Stimulated activated CD4-positive, alpha-beta T cell treated with anti-CD3 and anti-CD28 coated beads, Interleukin-12 subunit alpha, Interleukin-12 subunit beta, amount 100 ng/mL, for 4 hours (primary cell): ENCODE data around the gene SPAG9.
"Not testable (repeated sequence)": the region's sequence is repeated elsewhere in the genome, so short reads cannot be mapped to it uniquely, and the experiment has no call there.

Source experiments
- DNase-seq: peaks from one replicate; pipeline ENCODE4 v3.0.0-alpha.2; 2020

Gene SPAG9

GRCh38 chr17:51083981-51084380, 36.7 kb downstream of the SPAG9 start:
- no peak for DNase-seq

- not testable (repeated sequence) for DNase-seq
These were observed 37.3 kb downstream of the SPAG9 start for GRCh38 chr17:51083364-51083763.

- no peak for DNase-seq
These were observed 41.6 kb downstream of the SPAG9 start for GRCh38 chr17:51079049-51079448.

- no peak for DNase-seq
These were observed 42.6 kb downstream of the SPAG9 start for GRCh38 chr17:51078009-51078592.

GRCh38 chr17:51076821-51077220, 43.8 kb downstream of the SPAG9 start:
- no peak for DNase-seq

- DNase-seq = no peak
These were observed 49.1 kb downstream of the SPAG9 start for GRCh38 chr17:51071556-51071955.

- no peak for DNase-seq
These were observed 55.2 kb downstream of the SPAG9 start for GRCh38 chr17:51065466-51065865.

- no peak for DNase-seq
These were observed 56.5 kb downstream of the SPAG9 start for GRCh38 chr17:51064061-51064735.

- no peak for DNase-seq
These were observed 60.3 kb downstream of the SPAG9 start for GRCh38 chr17:51060396-51060795.

- DNase-seq = no peak
These were observed 60.9 kb downstream of the SPAG9 start for GRCh38 chr17:51059781-51060180.

GRCh38 chr17:51057534-51057933, 63.1 kb downstream of the SPAG9 start:
- no peak for DNase-seq

GRCh38 chr17:51056813-51057510, 63.7 kb downstream of the SPAG9 start:
- no peak for DNase-seq

- DNase-seq = no peak
These were observed 65.9 kb downstream of the SPAG9 start for GRCh38 chr17:51054748-51055147.

GRCh38 chr17:51052235-51052634, 68.4 kb downstream of the SPAG9 start:
- no peak for DNase-seq

- DNase-seq = no peak
These were observed 70.2 kb downstream of the SPAG9 start for GRCh38 chr17:51050291-51051033.

GRCh38 chr17:51046514-51047384, 73.9 kb downstream of the SPAG9 start:
- no peak for DNase-seq

GRCh38 chr17:51046046-51046445, 74.6 kb downstream of the SPAG9 start:
- DNase-seq = no peak

- DNase-seq = no peak
These were observed 75.0 kb downstream of the SPAG9 start for GRCh38 chr17:51045621-51046020.

- DNase-seq = no peak
These were observed 75.7 kb downstream of the SPAG9 start for GRCh38 chr17:51044976-51045375.

GRCh38 chr17:51036084-51036483, 84.6 kb downstream of the SPAG9 start:
- DNase-seq = no peak

GRCh38 chr17:51035431-51035830, 85.2 kb downstream of the SPAG9 start:
- no peak for DNase-seq

GRCh38 chr17:51034800-51035199, 85.9 kb downstream of the SPAG9 start:
- no peak for DNase-seq

GRCh38 chr17:51032850-51033249, 87.8 kb downstream of the SPAG9 start:
- no peak for DNase-seq
